Suppressor macrophage (primary cell): Measurements from ENCODE around the gene CBX7.
A peak's percentile ranks its signal among the peaks of the same experiment; 100 is the strongest.

Experiments used
- DNase-seq, 4 experiments: peaks; one replicate each; pipeline ENCODE4 v3.0.0-alpha.2; 2020 to 2022

The CBX7 gene

DNA sequence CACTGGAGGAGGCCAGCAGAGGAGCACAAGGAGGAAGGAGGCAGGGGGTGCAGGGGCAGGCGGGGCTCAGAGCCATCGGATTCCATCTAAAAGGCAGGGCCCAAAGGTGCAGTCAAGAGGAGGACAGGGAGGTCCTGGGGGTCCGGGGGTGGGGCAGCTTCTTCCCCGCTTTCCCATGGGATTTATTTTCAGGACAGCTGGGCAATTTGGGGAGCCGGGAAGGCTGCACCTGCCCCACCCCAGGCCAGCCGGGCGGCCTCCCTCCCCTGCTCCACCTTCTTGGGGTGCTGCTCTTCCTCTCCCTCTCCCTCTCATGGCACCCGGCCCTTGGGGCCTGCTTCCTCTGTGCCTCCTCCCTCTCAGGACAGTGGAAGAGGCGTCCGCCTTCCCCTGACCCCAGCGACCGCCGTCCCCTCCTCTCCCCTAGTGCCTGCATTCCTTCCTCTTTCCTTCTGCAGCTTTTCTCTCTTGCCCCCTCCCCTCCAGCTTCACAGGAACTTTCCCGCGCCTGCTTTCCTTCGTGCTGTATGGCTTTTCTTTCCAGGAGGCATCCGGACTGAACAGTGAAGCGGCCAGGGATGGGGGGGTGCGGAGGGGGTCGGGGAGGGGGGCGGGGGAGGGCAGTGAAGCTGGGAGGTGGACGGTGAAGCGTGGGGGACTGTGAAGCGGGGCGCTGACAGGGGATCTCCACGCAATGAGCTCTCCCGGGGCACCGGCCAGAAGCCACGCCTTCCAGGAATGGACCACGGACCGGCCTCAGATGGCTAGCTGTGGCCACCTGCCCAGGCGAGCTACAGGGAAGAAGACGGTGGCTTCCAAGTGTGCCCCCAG is 28.5 kb downstream of the CBX7 start:
- DNase-seq: peak; percentile 15 to 65 (median 44)

DNA sequence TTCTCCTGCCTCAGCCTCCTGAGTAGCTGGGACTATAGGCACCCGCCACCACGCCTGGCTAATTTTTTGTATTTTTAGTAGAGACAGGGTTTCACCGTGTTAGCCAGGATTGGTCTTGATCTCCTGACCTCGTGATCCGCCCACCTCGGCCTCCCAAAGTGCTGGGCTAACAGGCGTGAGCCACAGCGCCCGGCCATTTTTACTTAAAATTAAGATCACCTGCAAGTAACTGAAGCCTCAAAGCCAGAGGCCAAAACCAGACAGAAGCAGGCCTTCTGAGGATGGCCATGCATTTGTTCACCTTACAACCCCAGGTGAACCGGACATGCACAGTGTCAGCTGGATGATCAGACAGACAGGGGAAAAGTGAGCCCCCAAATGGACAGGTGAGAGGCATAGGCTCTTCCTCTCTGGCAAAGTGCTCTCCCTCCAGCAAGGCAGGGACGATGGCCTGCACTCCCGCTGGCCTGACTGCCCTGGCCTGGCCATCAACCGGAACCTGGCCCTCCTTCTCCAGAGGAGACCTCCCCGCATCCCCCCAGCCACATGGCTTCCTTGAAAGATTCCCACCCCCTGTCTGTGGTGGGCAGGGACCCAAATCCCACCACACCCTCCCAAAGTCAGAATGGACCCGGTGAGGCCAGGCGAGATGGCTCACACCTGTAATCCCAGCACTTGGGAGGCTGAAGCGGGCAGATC is 29.6 kb downstream of the CBX7 start:
- no peak for DNase-seq

DNA sequence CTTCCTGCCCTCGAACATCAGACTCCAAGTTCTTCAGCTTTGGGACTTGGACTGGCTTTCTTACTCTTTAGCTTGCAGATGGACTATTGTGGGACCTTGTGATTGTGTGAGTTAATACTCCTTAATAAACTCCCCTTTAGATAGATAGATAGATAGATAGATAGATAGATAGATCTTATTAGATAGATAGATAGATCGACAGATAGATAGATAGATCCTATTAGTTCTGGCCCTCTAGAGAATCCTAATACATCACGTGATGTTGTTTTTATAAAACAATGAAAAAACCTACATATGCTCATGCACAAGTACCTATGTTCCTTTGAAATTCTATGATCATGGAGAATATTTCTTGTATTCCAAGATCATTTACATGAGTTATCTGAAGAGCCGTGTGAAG is 31.5 kb downstream of the CBX7 start:
- DNase-seq: no peak

GRCh38 chr22:39117585-39118191 is 34.8 kb downstream of the CBX7 start:
- DNase-seq: peak; percentile 63 to 74 (median 70)

DNA sequence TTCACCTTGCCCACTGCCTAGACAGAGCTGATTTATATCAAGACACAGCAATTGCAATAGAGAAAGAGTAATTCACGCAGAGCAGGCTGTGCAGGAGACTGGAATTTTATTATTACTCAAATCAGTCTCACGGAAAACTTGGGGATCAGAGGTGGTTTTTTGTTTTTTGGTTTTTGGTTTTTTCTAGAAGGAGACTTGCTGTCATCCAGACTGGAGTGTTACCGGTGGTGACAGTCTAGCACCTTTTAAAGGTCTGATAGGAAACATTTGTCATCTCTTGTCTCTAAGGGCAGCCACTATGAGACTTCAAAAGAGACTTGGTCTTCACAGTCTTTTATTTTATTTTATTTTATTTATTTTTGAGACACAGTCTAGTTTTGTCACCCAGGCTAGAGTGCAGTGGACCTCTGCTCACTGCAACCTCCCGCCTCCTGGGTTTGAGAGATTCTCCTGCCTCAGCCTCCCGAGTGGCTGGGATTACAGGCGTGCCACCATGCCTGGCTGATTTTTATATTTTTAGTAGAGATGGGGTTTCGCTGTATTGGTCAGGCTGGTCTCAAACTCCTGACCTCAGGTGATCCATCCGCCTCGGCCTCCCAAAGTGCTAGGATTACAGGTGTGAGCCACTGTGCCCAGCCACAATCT is 36.4 kb downstream of the CBX7 start:
- DNase-seq: no peak

DNA sequence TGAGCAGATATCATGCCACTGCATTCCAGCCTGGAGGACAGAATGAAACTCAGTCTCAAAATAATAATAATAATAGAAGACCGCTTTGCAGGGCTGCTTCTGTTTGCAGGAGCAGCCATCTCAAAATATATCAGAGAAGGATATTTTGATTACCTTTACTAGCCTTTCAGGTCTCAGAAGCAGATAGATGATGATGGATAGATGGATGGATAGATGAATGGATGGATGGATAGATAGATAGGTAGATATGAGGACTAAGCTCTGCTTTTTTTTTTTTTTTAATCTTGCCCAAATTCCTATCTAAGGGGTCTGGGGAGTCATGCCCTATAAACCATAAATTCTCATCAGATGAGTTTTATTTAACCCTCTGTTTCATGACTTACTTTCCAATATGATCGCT is 36.9 kb downstream of the CBX7 start:
- no peak for DNase-seq

- DNase-seq: no peak
Measured at GRCh38 chr22:39114112-39114511, 38.4 kb downstream of the CBX7 start.

GRCh38 chr22:39110631-39111561 is 41.6 kb downstream of the CBX7 start:
- peak in 1 of 4 experiments; percentile 17 for DNase-seq

DNA sequence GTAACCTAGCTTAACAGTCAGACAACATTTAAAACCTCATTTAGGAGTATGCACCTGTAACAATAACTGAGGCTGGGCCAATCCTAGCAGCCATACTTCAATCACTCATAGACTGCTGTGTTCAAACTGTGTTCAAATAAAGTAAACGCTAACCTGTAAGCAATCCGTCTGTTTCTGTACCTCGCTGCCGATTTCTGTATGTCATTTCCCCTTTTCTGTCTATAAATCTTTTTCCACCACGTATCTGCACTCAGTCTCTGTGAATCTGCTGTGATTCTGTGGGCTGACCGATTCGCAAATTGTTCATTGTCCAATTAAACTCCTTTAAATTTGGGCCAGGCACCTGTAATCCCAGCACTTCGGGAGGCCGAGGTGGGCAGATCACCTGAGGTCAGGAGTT is 43.1 kb downstream of the CBX7 start:
- no peak for DNase-seq

DNA sequence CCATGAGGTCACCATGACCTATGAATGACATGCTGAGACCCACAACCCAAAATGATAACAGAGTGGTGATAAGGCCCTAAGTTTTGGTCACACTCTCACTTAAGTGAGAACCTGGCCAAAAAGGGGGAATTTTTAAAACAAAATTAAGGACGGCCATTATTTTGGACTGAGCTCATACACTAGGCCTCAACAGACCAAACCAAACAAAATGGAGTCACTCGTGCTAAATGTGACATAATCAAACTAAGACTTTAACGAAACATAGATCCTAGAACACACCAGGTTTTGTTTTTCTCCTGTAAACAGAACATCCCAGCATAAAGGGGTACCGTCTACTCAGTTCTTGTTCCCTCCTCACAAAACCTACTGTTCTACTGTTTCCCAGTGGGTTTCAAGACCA is 44.0 kb downstream of the CBX7 start:
- DNase-seq: no peak

GRCh38 chr22:39106326-39106725 is 46.2 kb downstream of the CBX7 start:
- DNase-seq: no peak

- no peak for DNase-seq
Measured at GRCh38 chr22:39103431-39103830, 49.0 kb downstream of the CBX7 start.

- no peak for DNase-seq
Measured at GRCh38 chr22:39101226-39101625, 51.3 kb downstream of the CBX7 start.

DNA sequence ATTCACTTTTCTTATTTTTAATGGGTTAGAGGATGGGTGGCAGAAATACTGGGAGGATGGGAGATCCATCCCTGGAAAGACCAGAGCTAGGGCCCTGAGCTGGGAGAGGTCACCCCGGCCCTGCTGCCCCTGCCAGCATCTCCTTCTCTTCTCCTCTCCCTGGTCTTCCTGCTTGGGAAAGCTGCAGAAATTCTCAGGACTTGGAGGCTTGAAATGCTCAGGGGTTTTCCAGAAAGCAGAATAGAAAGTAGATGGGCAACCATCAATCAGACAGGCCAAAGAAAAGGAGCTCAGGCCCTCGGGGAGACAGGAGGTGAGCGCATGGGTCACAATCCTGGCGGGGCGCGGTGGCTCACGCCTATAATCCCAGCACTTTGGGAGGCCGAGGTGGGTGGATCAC is 53.9 kb downstream of the CBX7 start:
- DNase-seq: no peak

- DNase-seq: no peak
Measured at GRCh38 chr22:39098026-39098425, 54.5 kb downstream of the CBX7 start.

DNA sequence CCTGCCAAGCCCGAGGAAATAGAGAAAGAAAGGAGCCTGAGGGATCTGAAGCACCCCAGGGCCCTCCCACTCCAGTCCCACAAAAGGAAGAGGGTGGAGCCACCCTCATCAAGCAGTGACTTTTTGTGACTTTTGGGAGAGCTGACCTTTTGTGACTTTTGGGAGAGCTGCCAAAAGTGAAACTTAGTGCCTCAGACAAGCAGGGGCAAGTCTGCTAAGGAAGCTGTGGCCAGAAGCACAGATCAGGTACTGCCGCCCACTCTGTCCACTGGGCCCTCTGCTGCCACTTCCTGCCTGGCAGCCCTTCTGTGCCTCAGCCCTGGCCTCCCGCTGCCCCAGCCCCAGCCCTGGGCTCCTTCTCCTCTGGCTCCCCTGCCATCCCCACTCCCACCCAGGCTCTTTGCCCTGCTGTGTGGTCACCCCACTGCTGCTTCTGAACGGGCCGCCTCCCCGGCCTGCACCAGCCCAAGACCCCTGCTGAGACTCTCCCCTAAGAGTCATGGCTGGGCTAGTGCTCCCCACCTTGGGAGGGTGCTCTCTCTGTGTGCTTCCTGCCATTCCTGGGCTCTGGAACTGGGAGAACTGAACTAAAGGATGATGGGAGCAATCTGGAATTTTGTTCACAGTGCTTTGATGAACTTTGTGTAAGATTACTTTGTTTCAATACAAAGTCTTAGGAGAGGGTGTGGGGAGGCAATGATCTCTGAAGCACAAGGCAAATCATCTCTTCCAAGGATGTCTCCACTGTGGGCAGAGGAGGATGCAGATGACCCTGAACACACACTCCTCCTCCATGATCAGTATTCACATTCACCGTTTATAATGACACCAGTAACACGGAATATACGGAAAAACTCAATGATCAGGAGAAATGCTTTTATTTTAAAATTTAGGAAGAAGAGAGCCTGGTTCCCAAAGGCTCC is 55.1 kb downstream of the CBX7 start, which contains the start of gene APOBEC3H:
Gene APOBEC3H, plus strand, starts transcription at position 147 of the 923 bp plus-strand sequence. CDS start 3,035 bp downstream, outside the sequence.
- DNase-seq: peak; percentile 54 to 79 (median 67)

- no peak for DNase-seq
Measured at GRCh38 chr22:39095971-39096370, 56.5 kb downstream of the CBX7 start.

DNA sequence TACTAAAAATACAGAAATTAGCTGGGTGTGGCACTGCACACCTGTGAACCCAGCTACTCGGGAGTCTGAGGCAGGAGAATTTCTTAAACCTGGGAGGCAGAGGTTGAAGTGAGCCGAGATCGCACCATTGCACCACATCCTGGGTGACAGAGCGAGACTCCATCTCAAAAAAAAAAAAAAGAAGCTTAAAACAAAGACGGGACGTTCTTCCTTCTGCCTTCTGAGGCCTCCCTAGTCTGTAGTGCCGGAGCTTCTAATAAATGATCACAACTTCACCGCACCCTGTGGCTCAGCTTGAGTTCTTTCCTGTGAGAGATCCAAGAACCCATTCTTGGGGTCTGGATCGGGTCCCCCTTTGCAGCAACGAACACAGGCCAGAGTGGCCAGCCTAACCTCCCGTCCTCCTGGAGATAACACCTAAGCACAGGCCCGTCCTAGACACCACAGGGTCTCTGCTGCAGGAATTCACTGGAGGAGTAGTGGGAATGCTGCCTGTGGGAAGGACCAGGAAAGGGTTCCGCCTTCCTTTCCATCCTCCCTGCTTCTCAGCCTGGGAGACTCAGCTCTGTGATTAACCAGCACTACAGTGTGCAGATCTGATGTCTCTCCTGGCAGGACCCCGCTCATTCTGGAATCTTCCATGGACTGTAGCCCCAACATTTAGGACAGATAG is 57.6 kb downstream of the CBX7 start:
- no peak for DNase-seq

DNA sequence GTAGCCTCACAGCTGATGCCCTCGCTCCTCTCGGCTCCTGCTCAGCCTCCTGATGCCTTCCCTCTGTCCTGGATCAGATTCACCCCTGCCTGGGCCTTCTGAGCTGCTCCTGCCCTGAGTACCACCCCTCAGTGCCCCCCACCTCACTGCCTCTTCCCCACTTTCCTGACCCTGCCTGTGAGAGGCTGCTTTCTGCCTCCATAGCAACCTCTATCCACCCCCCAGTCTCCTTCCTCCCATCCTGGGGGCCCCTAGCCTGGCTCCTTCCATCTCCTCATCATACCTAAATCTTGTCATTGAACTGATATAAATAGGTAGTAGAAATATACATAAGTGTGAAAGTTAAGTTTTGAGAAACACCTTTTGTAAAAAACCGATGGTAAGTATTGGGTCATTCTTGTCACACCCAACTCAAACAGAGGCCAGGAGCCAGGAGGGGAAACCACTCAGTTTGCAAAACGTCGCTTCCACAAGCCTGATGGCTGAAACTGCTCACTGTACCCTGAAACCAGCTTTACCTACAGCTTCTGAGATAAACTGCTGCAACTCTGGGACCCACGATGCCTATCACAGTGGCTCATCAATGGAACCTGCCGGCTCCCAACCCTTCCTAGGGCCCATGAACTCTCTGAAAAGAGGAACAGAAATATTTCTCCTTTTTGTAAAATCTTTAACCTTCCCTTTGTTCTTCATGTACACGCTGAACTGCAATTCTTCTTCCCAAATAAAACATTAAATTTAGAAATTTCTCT is 60.2 kb downstream of the CBX7 start:
- peak in 2 of 4 experiments; percentile 14 for DNase-seq
